ENCODE results near the gene ZNF667.

Gene ZNF667

DNA sequence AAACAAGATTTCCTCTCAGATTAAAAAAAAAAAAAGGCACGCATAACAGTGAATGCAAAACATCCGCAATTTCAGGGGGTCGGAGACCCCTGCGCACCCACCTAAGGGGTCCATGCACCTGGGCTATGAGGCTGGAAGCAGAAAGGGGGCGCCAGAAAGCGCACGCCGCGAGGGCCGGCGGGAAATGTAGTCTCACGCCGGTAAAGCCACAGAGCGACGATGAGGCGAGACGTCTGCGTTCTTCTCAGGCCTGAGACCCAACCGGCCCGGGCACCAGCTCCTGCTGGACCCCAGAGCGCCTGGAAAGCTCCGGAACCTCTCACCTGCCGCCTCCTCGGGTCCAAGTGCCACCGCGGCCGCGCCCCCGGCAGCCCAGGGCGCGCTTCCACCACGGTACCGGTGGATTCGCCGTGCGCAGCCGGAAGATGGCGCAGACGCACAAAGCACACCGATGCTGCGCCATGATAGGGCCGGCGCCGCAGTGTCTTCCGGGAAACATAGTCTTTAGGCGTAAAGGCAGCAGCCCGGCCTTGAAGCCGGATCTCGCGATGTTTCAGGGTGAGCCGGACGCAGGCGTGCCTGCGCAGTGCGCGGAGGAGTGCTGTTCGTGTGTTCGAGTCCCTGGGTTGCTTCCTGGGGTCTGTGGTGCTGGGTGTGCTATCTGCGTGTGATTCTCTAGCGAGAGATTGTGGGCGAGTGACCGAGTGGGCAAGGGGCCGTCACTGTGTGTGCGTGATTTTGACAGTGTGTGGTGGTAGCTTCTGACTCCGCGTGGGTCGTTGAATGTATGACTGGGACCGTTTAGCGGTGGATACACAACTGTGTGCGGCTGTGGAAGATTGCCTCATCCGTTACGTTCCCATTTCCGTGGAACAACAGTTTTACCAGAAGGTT lies 83.8 kb downstream of the ZNF667 start, which contains the start of gene ZNF582:
ZNF582 (minus strand) TSS at position 416 of the 894 bp plus-strand sequence. CDS start 1,782 bp downstream, outside the sequence.
- CTCF ChIA-PET: interaction anchor here (0.6 to 2.0 kb wide), 18 partner anchors 8 to 1110 kb away, joined by 3 to 8 read pairs (median 4); no protein-coding TSS in a partner anchor
- Histone ChIP-seq H3K4me3 (ENCODE audit: low read depth, low read length) (peak within 1 kb of the TSS; percentile 90), H3K27ac (ENCODE audit: extremely low read depth, low read depth, low read length) (peak within 1 kb of the TSS; percentile 85), H3K36me3 (ENCODE audit: control insufficient read depth in 2 of 2, insufficient read depth in 1 of 2, low read length in 2 of 2) (peaks cover 15 to 48% of the 10 kb centered on the region in 2 experiments), H3K4me1 (ENCODE audit: control insufficient read depth, insufficient read depth, low read length) (no peaks in the 10 kb centered on the region), H3K9me3 (ENCODE audit: control insufficient read depth, insufficient read depth, low read depth, low read length) (peaks cover 3% of the 10 kb centered on the region; the same call in 1 of the 2 replicates)
- POLR2A ChIA-PET: interaction anchor here (1.6 kb wide), 1 partner anchor 10 kb away, joined by 6 read pairs; the partner anchor contains the start of gene ZNF583
- TF ChIP-seq ZSCAN30 (tag by site-specific recombination; IDR thresholded peaks at IDR 0.05) (peak; percentile 55; the same call in 1 of the 2 replicates), ZNF2 (tag by site-specific recombination; IDR thresholded peaks at IDR 0.05) (peak; percentile 85), ZFHX2 (tag by site-specific recombination; conservative IDR thresholded peaks at IDR 0.05) (peak; percentile 78), MYNN (tag by site-specific recombination; IDR thresholded peaks at IDR 0.05; ENCODE audit: borderline replicate concordance) (no peak), ZNF561 (tag by site-specific recombination; IDR thresholded peaks at IDR 0.05; ENCODE audit: borderline replicate concordance) (peak; percentile 24; the same call in 1 of the 2 replicates), ZNF48 (tag by site-specific recombination; IDR thresholded peaks at IDR 0.05) (no peak), ZNF623 (tag by site-specific recombination; IDR thresholded peaks at IDR 0.05) (0 out of 2 replicates have a peak, but pooled peaks have one; percentile 21), ZNF239 (tag by site-specific recombination; IDR thresholded peaks at IDR 0.05) (0 out of 2 replicates have a peak, but pooled peaks have one; percentile 42), ZNF335 (tag by site-specific recombination; conservative IDR thresholded peaks at IDR 0.05) (peak; percentile 96), ZNF140 (tag by site-specific recombination; IDR thresholded peaks at IDR 0.05) (no peak), ZNF211 (tag by site-specific recombination; IDR thresholded peaks at IDR 0.05; ENCODE audit: low read depth) (no peak), ZNF629 (tag by site-specific recombination; IDR thresholded peaks at IDR 0.05) (peak; percentile 47; the same call in 1 of the 2 replicates), ZNF121 (tag by site-specific recombination; IDR thresholded peaks at IDR 0.05) (no peak), HOXC10 (CRISPR knock-in tag; IDR thresholded peaks at IDR 0.05) (no peak), HOXA7 (CRISPR knock-in tag; IDR thresholded peaks at IDR 0.05; ENCODE audit: borderline replicate concordance) (no peak), ZNF747 (tag by site-specific recombination; IDR thresholded peaks at IDR 0.05) (no peak), ZNF16 (tag by site-specific recombination; IDR thresholded peaks at IDR 0.05; ENCODE audit: low read depth) (no peak), ZNF521 (tag by site-specific recombination; IDR thresholded peaks at IDR 0.05) (no peak), ZNF600 (tag by site-specific recombination; IDR thresholded peaks at IDR 0.05) (no peak), ZNF473 (tag by site-specific recombination; IDR thresholded peaks at IDR 0.05) (no peak)
- TF ChIP-seq, protein P1, sequence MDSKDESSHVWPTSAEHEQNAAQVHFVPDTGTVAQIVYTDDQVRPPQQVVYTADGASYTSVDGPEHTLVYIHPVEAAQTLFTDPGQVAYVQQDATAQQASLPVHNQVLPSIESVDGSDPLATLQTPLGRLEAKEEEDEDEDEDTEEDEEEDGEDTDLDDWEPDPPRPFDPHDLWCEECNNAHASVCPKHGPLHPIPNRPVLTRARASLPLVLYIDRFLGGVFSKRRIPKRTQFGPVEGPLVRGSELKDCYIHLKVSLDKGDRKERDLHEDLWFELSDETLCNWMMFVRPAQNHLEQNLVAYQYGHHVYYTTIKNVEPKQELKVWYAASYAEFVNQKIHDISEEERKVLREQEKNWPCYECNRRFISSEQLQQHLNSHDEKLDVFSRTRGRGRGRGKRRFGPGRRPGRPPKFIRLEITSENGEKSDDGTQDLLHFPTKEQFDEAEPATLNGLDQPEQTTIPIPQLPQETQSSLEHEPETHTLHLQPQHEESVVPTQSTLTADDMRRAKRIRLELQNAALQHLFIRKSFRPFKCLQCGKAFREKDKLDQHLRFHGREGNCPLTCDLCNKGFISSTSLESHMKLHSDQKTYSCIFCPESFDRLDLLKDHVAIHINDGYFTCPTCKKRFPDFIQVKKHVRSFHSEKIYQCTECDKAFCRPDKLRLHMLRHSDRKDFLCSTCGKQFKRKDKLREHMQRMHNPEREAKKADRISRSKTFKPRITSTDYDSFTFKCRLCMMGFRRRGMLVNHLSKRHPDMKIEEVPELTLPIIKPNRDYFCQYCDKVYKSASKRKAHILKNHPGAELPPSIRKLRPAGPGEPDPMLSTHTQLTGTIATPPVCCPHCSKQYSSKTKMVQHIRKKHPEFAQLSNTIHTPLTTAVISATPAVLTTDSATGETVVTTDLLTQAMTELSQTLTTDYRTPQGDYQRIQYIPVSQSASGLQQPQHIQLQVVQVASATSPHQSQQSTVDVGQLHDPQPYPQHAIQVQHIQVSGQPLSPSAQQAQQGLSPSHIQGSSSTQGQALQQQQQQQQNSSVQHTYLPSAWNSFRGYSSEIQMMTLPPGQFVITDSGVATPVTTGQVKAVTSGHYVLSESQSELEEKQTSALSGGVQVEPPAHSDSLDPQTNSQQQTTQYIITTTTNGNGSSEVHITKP (tag by site-specific recombination; IDR thresholded peaks at IDR 0.05): peak; percentile 73
- TF ChIP-seq, protein P2, sequence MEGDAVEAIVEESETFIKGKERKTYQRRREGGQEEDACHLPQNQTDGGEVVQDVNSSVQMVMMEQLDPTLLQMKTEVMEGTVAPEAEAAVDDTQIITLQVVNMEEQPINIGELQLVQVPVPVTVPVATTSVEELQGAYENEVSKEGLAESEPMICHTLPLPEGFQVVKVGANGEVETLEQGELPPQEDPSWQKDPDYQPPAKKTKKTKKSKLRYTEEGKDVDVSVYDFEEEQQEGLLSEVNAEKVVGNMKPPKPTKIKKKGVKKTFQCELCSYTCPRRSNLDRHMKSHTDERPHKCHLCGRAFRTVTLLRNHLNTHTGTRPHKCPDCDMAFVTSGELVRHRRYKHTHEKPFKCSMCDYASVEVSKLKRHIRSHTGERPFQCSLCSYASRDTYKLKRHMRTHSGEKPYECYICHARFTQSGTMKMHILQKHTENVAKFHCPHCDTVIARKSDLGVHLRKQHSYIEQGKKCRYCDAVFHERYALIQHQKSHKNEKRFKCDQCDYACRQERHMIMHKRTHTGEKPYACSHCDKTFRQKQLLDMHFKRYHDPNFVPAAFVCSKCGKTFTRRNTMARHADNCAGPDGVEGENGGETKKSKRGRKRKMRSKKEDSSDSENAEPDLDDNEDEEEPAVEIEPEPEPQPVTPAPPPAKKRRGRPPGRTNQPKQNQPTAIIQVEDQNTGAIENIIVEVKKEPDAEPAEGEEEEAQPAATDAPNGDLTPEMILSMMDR (tag by site-specific recombination; IDR thresholded peaks at IDR 0.05): peak; percentile 97
- TF ChIP-seq, protein P3, sequence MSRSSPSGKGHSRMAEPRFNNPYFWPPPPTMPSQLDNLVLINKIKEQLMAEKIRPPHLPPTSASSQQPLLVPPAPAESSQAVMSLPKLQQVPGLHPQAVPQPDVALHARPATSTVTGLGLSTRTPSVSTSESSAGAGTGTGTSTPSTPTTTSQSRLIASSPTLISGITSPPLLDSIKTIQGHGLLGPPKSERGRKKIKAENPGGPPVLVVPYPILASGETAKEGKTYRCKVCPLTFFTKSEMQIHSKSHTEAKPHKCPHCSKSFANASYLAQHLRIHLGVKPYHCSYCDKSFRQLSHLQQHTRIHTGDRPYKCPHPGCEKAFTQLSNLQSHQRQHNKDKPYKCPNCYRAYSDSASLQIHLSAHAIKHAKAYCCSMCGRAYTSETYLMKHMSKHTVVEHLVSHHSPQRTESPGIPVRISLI (tag by site-specific recombination; IDR thresholded peaks at IDR 0.05): no peak
- TF ChIP-seq, protein P4, sequence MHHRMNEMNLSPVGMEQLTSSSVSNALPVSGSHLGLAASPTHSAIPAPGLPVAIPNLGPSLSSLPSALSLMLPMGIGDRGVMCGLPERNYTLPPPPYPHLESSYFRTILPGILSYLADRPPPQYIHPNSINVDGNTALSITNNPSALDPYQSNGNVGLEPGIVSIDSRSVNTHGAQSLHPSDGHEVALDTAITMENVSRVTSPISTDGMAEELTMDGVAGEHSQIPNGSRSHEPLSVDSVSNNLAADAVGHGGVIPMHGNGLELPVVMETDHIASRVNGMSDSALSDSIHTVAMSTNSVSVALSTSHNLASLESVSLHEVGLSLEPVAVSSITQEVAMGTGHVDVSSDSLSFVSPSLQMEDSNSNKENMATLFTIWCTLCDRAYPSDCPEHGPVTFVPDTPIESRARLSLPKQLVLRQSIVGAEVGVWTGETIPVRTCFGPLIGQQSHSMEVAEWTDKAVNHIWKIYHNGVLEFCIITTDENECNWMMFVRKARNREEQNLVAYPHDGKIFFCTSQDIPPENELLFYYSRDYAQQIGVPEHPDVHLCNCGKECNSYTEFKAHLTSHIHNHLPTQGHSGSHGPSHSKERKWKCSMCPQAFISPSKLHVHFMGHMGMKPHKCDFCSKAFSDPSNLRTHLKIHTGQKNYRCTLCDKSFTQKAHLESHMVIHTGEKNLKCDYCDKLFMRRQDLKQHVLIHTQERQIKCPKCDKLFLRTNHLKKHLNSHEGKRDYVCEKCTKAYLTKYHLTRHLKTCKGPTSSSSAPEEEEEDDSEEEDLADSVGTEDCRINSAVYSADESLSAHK (tag by site-specific recombination; IDR thresholded peaks at IDR 0.05): no peak; the same call in 1 of the 2 replicates
- TF ChIP-seq, protein P5, sequence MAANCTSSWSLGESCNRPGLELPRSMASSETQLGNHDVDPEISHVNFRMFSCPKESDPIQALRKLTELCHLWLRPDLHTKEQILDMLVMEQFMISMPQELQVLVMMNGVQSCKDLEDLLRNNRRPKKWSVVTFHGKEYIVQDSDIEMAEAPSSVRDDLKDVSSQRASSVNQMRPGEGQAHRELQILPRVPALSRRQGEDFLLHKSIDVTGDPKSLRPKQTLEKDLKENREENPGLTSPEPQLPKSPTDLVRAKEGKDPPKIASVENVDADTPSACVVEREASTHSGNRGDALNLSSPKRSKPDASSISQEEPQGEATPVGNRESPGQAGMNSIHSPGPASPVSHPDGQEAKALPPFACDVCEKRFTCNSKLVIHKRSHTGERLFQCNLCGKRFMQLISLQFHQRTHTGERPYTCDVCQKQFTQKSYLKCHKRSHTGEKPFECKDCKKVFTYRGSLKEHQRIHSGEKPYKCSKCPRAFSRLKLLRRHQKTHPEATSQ (tag by site-specific recombination; IDR thresholded peaks at IDR 0.05): no peak

Measured in HEK293 (cell line).